ENCODE measurements around the gene PLXNA2.

The PLXNA2 gene

GRCh38 chr1:208225954-208226937 lies 17.9 kb downstream of the PLXNA2 start:
- no peak for DNase-seq (ENCODE audit: low read depth in 2 of 2)

DNA sequence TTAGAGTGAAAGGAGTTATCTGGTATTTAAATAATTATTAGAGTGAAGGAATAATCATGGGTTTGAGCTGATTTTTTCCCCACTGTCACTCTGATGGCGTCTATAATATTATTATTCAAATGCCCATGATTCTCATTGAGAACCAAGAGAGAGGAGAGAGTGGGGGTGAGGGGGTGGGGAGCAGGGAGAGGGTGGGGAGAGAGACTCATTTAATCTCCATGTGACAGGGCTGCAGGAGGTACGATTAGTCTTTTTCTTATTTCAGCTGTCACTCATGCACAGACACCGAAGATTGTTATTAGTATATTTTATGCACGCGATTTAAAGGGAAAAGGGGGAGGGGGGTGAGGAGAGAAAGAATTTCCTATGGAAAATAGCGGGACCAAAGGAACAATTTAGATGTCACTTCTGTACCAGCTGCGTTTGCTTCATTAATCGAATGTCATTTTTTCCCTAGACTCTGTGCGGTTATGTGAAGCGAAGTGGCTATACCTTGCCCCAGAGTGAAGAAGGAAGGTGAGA lies 19.9 kb downstream of the PLXNA2 start:
- DNase-seq (ENCODE audit: low read depth in 2 of 2): no peak

GRCh38 chr1:208223136-208223535 lies 21.0 kb downstream of the PLXNA2 start:
- DNase-seq (ENCODE audit: low read depth in 2 of 2): no peak

GRCh38 chr1:208222376-208223126 lies 21.6 kb downstream of the PLXNA2 start:
- DNase-seq (ENCODE audit: low read depth in 2 of 2): no peak

DNA sequence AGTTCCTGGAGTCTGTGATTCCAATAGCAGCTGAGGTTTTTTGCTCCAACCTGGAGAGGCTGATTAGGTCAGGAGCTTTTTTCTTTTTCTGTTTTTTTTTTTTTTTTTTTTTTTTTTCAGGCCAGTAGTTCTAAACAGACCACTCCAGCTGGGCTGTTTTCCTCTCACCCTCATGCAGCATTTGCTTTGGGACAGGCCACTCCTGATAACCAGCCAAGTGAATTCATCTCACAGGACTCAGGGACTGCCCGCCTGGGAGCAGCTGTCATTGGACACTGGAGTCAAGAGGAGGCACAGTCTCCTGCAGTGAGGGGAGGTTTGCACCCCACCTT lies 22.9 kb downstream of the PLXNA2 start:
- no peak for DNase-seq (ENCODE audit: low read depth in 2 of 2)

GRCh38 chr1:208219659-208220282 lies 24.4 kb downstream of the PLXNA2 start:
- no peak for DNase-seq (ENCODE audit: low read depth in 2 of 2)

DNA sequence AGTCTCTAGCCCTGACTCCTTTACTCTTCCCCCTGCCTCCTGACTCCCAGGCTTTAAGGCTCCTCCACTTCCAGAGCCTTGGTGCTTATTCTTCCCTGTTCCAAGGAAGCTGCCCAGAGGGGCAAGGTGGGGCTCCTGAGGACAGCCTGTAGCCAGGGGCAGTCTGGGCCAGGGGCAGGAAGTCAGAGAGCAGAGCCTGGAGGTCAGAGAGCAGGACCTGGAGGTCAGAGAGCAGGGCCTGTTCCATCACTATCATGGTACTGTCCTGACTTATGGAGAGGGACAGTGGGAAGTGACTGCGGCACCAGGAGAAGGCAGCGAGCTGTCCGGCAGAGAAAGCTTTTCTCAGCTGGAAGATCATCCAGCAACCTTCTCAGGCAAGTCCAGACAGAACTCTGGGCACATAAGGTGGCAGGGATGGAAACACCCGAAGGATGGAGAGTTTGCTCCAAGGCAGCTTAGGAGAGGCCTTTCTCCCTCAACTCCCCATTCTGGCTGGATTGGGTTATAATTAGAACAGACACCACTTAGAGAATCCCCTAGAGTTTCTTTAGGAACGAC lies 25.0 kb downstream of the PLXNA2 start:
- DNase-seq (ENCODE audit: low read depth in 2 of 2): no peak

GRCh38 chr1:208218237-208219097 lies 25.7 kb downstream of the PLXNA2 start:
- DNase-seq (ENCODE audit: low read depth in 2 of 2): no peak

GRCh38 chr1:208217781-208218180 lies 26.4 kb downstream of the PLXNA2 start:
- no peak for DNase-seq (ENCODE audit: low read depth in 2 of 2)

DNA sequence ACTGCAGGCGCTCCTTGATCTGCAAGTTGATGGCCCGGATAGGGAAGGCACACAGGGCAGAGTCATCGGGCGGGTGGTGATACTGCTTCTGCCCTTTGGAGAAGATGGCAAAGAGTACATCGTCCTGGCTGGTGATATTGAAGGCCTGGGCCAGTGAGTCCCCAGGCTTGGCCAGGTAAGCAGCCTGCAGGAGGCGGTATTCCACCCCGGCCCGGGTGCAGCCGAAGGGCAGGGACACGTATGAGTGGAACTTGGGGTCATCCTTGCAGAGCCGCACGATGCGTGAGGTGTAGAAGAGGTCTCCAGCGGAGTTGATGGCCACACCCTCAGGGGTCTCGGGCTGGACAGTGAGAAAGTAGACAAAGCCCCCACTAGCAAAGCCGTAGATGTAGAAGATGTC lies 27.4 kb downstream of the PLXNA2 start:
- no peak for DNase-seq (ENCODE audit: low read depth in 2 of 2)

DNA sequence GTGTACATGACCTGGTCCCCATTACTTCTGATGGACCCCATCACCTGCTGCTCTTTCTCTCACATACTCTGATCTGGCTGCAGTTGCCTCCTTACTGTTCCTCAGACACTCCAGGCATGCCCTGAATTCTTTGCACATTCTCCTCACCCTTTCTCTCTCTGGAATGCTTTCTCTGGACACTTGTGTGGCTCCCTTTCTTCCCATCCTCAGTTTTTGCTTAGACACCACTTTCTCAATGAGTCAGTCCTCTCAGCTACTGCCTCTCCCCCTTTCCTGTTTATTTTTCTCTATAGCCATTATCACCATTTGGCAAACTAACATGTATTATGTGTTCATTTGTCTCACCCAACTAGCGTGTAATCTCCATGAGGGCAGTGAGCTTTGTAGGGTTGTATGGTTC lies 28.1 kb downstream of the PLXNA2 start:
- DNase-seq (ENCODE audit: low read depth in 2 of 2): no peak

- no peak for DNase-seq (ENCODE audit: low read depth in 2 of 2)
Observed at GRCh38 chr1:208215393-208215792, 28.8 kb downstream of the PLXNA2 start.

GRCh38 chr1:208213786-208214185 lies 30.4 kb downstream of the PLXNA2 start:
- DNase-seq (ENCODE audit: low read depth in 2 of 2): no peak

- DNase-seq (ENCODE audit: low read depth in 2 of 2): no peak
Observed at GRCh38 chr1:208212893-208213292, 31.3 kb downstream of the PLXNA2 start.

DNA sequence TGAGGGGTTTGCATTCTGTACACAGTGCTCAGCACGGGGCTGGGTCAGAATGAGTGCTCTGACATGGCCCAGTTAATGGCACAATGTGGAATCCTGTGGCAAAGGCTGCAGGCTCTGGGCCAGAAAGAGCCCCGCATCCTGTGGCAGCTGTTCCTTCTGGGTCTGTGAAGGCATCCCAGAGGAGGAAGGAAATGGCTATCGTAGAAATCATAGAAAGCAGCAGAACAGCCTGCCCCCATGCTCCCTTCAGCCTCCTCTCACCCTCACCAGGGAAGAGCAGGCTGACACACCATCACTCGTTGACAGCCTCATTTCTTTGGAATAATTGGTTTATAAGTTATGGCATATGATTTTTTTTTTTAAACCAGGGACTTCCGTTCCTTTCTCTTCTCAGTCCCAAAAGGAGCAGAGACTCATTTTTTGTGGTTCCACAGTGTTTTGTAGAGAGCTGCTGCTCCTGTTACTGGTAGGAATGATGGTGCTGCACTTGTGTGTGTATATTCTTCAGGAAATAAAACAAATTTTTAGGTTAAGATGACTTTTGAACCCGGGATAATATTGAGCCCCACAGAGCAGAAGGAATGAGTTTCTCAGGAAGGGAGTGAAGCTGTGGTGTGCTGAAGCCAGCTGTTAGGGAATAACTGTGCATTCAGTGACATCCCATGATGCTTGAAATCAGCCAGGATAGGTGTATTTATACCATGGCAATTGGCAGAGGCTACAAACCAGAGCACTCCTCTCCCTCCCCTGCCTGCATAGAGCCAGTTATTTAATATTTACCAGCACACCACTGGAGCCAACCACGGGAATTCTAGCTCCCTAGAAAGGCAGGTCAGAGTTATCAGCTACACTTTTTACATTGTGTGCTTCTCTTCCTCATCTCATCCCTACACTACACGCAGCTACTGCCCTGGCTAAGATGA lies 32.0 kb downstream of the PLXNA2 start:
- no peak for DNase-seq (ENCODE audit: low read depth in 2 of 2)

- no peak for DNase-seq (ENCODE audit: low read depth in 2 of 2)
Observed at GRCh38 chr1:208209896-208210589, 34.1 kb downstream of the PLXNA2 start.

DNA sequence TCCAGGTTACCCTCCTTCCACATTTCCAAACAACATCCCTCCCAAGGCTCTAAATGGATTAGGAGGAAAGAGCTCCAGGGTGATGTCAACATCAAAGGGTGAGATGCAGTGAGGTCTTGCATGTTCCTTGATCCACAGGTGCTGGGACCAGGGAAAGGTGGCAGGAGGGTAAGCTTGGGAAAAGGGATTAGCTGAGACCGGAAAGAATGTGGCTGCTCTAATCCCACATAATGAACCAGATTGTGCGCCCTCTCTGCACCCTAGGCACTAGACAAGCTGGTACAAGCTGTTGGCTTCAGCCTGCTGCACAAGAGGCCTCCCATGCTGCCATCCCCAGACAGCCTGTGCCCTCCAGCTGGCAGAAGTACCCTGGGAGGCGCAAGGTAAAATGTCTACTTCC lies 34.9 kb downstream of the PLXNA2 start:
- DNase-seq (ENCODE audit: low read depth in 2 of 2): no peak

DNA sequence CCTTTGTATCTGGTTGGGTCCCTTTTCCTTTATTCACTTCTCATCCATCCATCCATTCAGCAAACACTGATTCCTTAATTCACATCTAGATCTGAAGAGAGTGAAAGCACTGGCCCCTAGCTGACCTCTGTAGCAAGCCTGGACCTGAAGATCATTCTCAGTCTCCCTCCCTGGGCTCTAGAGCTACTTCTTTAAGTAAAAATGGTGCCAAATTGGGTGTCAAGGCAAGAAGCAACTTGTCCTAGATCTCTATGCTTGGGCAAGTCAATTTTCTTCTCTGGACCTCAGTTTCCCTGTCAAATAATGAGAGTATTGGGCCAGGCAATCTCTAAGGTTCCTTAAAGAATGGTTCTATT lies 36.1 kb downstream of the PLXNA2 start:
- no peak for DNase-seq (ENCODE audit: low read depth in 2 of 2)

- DNase-seq (ENCODE audit: low read depth in 2 of 2): peak; percentile 85 to 87
Observed at GRCh38 chr1:208207388-208208131, 36.6 kb downstream of the PLXNA2 start.

Data from fibroblast of skin of left quadriceps (primary cell).